GM18505 (cell line): ENCODE measurements around the gene SRC.
A peak's percentile ranks its signal among the peaks of the same experiment; 100 is the strongest.
"Not testable (repeated sequence)": the region's sequence is repeated elsewhere in the genome, so short reads cannot be mapped to it uniquely, and the experiment has no call there.

ENCODE experiments used
- ATAC-seq: cut with Tn5 transposase; IDR thresholded peaks from one replicate; pipeline ENCODE4 v1.9.1; 2021; ENCODE audit not compliant: unreplicated experiment
- POLR2A ChIP-seq: IDR thresholded peaks from 4 replicates; pipeline ENCODE4 v1.6.1; 2011; ENCODE audit warnings: borderline replicate concordance; ENCODE audit not compliant: insufficient read depth, insufficient read length; ENCODE audit errors: extremely low read depth

The SRC gene

DNA sequence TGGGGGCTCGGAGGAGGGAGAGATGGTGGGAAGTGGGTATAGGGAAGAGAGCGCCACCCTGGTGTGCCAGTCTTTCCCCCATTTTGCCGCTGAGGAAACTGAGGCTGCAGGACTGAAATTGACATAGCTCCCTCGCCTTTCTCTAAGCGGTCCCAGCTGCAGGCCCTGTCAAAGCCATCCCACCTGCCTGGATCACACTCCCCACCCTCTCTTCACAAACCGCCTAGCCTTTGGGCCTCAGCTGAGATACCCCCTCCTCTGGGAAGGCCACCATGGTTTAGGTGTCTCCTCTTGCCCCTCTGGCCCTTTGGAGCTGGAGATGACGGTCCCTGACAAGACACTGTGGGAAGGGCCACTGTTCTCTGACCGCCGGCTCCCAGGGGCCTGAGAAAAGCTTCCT, 16.9 kb downstream of the SRC start:
- ATAC-seq = no peak
- TF ChIP-seq POLR2A = no peak

DNA sequence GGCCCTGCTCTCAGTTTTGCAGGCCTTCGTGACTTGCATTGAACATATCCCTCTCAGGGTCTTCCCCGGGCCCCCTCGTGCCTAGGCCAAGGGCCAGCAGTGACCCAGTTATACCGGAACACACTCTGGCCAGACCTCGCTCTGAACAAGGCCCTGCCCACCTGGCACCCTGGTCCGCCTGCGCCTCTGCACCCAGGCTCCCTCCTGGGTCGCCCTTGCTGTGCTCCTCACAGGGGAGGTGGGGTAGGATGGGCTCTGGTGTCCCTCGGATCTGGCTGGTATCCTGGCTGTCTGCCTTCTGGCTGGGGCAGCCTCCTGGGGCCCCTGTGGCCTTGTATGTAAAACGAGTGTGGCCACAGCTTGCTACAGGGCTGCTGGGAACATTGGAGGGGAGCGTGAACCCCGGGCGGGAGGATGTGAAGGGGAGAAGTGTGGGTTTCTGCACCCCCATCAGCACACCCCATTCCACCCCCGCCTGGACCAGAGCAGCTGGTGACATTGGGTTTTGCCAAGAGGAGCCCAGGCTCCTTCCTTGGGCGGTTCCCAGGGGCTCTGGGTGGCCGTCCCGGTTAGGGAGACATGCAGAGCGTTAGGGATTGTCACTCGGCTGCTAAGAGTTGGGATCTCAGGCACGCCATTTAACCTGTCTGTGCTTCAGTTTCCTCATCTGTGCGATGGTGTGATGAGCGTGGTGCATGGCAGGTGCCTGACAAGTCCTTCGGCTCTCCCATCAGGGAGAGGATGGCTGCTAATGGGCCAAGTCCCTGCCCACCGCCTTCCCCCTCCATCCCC, 17.5 kb downstream of the SRC start:
- TF ChIP-seq POLR2A = peak; percentile 8
- ATAC-seq = no peak

DNA sequence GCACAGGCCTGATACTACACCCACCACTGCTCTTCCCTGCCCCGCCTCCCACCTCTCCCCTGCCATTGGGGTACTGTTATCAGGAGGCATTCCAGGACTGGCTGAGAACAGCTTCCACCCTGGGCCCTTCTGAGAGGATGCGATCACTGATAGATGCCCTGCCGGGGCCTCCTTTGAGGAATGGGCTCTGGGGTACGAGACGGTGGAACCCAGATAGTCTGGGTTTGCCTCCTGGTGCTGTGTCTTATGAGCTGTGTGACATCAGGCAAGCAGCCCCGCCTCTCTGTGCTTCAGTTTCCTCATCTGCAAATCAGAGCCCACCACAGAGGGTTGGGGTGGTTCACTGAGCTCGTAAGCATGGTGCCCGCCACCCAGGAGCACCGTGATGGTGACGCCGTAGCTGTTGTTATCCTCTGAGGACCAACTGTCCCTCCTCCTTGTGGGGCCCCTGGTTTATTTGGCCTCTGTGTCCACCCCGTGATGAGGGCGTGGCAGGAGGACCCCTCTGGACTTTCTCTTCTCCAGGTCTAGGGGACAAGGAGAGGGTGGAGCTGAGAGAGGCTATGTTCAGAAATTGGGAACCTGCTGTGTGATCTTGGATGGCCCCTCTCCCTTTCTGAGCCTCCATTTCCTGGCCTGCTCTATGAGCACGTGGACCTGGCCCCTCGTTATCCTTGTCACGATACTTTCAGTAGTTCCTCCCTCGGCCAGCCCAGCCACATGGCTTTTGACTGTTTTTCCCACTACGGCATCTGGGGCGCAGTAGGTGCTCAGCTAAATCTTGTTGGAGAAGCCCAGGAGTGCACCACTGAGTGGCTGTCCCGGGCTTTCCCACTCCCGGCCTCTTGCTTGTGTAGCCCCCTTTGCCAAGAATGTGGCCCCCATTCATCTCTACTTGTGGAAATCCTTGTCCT, 18.3 kb downstream of the SRC start:
- ATAC-seq = no peak
- TF ChIP-seq POLR2A = peak; percentile 24

DNA sequence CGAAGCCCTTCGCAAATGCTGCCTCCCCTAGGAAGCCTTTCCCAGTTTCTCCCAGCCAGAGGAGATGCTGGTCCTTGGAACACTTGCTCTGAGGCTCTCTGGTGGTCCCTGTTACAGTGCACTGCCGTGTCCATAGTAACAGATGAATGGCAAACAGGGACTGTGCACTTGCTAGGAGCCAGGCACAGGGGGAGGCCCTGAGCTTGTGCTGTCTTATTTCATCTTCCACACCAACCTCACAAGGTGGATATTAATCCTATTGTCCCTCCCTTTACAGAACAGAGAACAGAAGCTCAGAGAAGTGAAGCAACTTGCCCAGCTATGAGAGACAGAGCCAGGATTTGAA, 19.0 kb downstream of the SRC start:
- TF ChIP-seq POLR2A = no peak
- ATAC-seq = no peak

DNA sequence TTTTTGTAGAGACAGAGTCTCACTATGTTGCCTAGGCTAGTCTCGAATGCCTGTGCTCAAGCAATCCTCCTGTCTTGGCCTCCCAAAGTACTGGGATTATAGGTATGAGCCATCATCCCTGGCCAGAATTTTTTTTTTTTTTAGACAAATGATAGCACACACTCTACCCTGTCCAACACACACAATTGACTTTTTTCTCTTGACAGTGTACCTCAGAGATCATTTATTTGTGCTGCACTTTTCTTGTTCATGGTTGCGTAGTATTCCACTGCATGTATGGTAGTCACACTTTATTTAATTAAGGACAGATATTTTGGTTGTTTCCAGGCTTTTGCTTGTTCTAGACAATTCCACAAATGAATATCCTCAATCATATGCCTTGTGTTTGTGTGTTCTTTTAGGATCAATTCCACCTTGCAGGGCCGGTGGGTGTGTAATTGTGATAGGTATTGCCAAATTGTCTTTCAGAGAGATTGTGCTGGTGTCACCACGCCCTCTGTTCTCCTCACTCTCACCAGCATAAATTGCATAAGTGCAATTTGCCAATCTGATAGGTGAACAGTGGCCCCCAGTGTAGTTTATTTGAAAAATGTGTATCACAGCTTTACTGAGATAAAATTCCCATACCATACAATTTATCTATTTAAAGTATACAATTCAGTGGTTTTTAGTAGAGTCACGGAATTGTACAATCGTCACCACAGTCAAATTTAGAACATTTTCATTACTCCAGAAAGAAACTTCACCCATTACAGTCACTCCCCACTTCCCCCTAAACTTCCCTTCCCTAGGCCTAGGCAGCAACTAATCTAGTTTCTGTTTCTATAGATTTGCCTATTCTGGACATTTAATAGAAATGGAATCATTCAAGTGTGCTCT, 20.1 kb downstream of the SRC start:
- no peak for TF ChIP-seq POLR2A
- ATAC-seq = peak; percentile 67

DNA sequence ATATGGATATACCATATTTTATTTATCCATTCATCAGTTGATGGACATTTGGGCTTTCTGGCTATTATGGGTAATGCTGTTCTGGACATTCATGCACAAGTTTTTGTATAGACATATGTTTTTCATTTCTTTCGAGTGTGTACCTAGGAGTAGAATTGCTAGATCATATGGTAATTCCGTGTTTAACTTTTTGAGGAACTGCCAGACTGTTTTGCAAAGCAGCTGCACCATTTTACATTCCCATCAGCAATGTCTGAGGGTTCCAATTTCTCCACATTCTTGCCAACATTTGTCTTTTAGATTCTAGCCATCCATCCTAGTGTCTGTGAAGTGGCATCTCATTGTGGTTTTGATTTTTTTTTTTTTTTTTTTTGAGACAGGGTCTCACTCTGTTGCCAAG, 20.8 kb downstream of the SRC start:
- no peak for ATAC-seq
- no peak for TF ChIP-seq POLR2A

DNA sequence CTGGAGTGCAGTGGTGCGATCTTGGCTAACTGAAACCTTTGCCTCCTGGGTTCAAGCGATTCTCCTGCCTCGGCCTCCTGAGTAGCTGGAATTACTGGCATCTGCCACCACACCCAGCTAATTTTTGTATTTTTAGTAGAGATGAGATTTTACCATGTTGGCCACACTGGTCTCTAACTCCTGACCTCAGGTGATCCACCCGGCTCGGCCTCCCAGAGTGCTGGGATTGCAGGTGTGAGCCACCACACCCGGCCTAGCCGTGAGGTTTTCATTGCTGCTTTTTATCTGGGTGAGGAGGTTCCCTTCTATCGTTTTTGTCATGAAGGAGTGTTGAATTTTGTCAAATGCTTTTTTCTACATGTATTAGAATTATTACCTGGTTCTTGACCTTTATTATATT, 23.9 kb downstream of the SRC start:
- no peak for TF ChIP-seq POLR2A
- ATAC-seq = no peak

DNA sequence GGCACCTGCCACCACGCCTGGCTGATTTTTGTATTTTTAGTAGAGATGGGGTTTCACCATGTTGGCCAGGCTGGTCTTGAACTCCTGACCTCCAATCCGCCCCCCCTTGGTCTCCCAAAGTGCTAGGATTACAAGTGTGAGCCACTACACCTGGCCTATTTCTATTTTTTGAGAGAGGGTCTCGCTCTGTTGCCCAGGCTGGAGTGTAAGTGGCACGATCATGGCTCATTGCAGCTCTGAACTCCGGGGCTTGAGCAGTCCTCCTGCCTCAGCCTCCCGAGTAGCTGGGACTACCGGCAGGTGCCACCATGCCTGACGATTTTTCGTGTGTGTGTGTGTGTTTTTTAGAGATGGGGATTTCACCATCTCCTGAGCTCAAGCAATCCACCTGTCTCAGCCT, 25.9 kb downstream of the SRC start:
- not testable (repeated sequence) for ATAC-seq

DNA sequence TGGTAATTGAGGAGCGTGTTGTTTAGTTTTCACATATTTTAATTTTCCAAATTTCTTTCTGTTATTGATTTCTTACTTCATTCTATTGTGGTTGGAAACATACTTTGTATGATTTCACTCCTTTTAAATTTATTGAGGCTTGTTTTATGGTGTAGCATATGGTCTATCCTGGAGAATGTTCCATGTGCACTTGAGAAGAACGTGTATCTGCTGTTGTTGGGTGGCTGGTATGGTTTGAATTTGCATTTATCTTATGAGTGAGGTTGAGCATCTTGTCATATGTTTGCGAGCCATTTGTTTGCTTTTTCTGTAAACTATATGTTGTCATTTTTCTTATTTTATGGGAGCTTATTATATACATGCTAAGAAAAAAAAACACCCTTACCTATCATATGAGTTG, 26.5 kb downstream of the SRC start:
- ATAC-seq = no peak

DNA sequence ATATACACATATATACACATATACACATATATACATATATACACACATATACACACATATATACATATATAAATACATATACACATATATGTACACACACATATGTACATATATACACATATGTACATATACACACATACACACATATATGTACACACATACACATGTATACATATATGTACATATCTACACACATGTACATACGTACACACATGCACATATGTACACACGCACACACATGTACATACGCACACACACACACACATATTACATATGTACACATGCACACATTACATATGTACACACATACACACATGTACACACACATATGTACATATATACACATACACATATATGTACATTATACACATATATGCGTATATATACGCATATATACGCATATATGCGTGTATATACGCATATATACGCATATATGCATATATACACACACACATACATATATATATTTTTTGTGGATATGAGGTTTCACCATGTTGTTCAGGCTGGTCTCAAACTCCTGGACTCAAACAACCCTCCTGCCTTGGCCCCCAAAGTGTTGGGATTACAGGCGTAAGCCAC, 27.2 kb downstream of the SRC start:
- no peak for TF ChIP-seq POLR2A
- ATAC-seq = no peak

More for the DNA sequence above, 26.5 kb downstream of the SRC start:
- TF ChIP-seq POLR2A = no peak

DNA sequence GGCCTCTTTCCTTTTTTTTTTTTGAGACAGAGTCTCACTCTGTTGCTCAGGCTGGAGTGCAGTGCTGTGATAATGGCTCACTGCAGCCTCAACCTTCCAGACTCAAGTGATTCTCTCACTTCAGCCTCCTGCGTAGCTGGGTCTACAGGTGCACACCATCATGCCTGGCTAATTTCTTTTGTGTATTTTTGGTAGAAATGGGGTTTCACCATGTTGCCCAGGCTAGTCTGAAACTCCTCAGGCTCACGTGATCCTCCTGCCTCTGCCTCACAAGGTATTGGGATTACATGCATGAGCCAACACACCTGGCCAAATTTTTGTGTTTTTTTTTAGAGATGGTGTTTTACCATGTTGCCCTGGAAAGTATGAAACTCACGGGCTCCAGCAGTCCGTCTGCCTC, 29.3 kb downstream of the SRC start:
- no peak for TF ChIP-seq POLR2A
- ATAC-seq = no peak

DNA sequence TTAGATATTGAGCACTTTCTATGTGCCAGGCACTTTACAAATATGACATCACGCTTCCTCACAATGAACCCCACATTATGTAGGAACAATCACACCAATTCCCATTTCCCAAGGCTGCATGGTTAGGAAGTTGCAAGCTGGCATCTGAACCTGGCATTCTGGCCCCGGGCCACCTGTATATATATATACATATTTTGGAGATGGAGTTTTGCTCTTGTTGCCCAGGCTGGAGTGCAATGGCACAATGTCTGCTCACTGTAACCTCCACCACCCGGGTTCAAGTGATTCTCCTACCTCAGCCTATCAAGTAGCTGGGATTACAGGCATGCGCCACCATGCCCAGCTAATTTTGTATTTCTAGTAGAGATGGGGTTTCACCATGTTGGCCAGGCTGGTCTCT, 30.4 kb downstream of the SRC start:
- ATAC-seq = no peak
- TF ChIP-seq POLR2A = no peak

DNA sequence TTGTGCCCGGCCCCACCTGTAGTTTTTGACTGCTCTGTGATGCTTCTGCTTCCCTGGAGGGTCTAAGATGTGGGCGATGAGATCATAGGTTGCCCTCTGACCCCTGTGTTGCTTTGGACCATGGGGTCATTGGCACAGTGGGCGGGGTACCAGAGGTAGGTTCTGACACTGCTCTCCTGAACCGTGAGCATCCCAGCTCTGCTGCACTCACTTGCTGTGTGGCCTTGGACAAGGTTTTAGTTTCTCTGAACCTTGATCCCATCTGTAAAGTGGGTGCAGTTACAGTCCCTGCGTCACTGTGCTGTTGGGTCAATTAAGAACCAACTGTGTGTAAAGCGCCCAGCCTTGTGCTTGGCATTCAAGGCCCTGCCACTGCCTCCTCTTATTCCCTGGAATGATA, 30.9 kb downstream of the SRC start:
- TF ChIP-seq POLR2A = no peak
- no peak for ATAC-seq
